SHP77 (cell line): Measurements from ENCODE around the gene C1QA.

Source experiments
- DNase-seq, 2 experiments: peaks; one replicate each; lab custom pipeline; 2025; lab: John Stamatoyannopoulos, UW

Gene C1QA

DNA sequence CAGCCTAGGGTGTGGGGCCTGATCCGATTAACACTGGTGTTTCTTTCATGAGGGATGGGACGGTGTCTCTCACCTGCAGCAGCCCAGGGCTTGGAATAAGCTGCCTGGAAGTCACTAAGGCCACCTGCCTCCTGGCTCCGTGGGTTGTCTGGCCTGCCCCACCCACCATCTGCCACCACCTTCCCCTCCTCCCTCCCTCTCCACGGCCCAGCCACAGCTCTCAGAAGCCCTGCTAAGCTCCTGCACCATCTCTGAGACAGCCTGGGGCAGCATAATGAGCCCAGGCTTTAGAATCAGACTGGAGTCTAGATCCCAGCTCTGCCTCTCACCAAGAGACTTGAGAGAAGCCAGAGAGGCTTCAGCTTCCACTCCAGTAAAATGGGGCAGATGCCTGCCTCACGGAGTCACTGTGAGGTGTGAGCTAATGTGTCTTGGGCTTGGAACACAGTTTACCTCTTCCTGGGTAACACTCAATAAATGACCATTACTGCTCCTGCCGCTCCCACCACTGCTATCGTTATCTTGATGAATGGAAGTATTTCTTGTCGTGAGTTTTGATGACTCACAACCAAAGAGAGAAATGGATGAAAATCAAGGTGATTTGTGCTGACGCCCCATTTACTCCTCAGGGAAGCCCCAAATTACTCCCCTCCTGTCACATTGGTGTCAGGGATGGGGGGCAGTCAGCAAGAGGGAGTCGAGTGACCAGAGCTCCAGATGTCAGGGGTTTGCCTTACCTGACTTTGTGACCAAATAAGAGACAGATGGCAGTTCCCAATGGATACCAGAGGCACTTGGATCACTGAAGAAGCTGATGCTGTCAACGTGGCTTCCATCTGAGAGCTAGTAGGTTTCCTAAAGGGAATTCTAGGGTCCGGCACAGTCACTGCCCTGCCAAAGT lies 23.5 kb upstream of the C1QA start:
- DNase-seq = peak; percentile 45 to 69

DNA sequence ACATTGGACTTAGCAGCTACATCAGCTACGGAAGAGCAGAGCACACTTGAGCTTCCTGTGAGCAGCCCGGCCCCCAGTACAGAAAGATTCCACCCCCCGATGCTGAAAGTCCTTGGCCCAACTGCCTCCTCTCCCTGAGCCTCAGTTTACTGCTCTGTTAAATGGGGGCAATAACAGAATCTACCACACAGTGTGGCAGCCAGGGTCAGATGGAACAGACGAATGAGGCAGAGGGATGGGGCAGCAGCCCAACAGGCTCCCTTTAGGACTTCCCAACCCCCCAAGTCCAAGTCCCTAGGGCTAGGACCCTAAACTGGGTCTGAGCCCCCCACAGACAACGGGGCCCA lies 22.9 kb upstream of the C1QA start:
- DNase-seq = no peak

DNA sequence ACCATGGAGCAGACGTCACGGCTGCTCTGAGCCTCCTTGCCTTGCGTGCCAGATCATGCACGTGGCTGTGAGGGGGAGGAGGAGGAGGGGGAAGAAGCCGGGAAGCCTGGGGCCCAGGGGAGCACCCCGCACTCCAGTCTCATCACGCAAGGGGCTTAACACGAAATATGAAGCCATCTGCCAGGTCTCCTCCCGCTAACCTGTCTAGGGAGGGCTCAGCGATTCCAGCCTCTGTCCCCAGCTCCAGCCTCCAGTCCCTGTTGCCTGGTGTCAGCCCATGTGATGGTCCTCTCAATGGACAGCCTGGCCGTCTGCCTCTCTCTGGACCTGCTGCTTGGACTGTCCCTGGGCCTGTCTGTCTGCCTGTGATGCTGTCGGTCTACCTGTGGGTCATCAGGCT lies 22.5 kb upstream of the C1QA start:
- peak; percentile 45 to 70 for DNase-seq

DNA sequence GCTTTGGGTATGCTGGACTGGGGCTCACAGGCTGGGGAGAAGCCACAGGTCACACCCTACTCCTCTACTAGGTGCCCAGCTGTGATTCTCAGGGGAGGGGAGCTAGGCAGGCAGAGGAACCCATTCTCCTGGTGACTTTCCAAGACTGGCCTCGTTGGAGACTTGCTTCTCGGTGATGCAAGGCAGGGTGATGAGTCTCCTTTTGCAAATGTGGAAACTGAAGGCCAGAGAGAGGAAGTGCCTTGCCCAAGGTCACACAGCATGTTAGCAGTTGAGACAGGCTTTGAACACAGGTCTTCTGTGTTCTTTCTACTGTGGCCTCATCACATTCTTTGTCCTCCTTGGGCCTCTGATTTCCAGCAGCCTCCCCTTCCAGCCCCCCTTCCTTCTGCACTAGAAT lies 20.5 kb upstream of the C1QA start:
- DNase-seq = no peak

DNA sequence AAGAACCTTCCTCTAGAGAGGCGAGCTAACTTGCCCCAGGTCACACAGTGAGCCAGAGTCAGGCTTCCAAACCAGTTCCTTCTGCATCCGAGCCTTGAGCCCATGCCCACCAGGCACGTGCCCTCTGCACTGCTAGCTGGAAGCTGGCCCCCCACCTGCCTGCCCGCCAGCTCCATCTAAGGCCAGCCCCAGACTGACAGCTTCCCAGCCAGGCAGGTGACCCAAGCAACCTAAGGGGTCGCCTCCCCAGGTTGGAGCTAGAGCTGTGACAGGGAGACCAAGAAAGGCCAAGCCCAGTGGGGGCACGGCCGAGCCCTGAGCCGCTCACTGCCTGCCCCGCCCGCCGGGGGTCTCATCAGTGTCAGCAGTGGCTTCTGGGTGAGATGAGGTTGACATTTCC lies 19.9 kb upstream of the C1QA start:
- no peak for DNase-seq

DNA sequence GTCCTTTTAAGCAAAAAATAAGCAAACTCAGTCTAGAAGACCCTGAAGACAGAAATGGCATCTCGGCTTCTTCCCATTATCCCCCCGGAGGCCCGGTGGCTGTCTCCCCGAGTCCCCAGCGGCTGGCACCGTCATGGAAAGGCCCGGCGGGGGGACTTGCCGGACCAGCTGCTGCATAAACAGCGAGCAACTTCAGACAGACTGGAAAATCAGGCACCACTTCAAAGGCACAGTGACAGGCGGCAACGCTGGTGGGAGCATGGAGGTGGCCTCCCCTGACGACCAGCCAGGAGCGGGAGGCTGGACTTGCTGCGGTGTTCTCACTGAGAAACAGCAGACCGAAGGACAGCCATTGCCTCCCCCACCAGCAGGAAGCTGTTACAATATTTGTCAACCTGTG lies 18.4 kb upstream of the C1QA start:
- DNase-seq = peak; percentile 55 to 73

DNA sequence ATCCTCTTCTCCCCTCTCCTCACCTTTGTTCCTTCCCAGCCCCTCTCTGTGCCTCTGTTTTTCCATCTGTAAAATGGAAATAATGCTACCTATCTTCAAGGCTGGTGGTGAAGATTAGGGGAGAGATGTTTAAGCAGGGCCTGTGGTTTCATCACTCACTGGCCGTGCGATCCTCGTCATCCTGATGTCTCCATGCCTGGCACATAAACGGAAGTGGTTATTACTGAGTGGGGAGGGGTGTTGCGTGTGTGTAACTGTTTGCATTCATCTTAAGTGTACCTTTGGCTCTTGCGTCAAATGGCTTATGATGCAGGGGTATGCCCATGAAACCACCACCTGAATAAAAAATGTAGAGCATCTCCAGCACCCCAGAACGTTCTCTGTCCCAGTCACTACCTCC lies 17.2 kb upstream of the C1QA start:
- DNase-seq = peak; percentile 71 to 80

DNA sequence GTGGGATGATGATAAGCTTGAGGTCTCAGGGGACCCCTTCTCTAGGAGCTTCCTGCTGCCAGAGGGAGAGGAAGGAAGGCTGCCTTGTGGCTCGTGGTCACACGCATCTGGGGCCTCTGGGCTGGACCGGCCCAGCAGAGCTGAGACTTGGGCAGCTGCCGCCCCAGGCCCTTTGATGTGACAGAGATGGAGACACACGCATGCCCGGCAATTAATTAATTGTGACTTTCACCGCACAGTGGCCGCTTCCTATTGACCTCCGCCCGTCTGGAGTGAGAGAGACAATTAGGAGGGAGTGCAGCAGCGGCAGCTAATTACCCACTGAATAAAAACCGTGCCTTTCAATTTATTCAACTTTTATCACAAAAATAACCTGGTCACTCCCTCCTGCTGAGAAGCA lies 16.6 kb upstream of the C1QA start:
- DNase-seq = no peak

DNA sequence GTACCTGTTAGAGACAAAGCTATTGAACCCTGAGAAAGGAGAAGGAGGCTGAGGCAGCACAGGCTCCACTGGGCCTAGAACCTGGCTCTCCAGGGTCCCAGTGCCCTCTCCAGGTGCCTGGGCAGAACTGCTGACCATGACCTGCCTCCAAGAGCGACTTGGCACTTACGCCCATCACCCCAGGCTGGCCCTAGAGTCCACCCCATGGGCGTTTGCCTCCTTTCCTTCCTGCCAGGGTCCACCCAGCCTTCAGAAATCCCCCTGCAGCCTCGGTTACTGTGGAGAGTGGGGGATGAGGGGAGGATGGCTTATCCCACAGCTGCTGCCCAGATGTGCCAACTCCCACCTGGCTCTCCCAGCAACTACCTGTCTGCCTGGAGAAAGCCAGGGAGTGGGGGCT lies 14.7 kb upstream of the C1QA start:
- no peak for DNase-seq

DNA sequence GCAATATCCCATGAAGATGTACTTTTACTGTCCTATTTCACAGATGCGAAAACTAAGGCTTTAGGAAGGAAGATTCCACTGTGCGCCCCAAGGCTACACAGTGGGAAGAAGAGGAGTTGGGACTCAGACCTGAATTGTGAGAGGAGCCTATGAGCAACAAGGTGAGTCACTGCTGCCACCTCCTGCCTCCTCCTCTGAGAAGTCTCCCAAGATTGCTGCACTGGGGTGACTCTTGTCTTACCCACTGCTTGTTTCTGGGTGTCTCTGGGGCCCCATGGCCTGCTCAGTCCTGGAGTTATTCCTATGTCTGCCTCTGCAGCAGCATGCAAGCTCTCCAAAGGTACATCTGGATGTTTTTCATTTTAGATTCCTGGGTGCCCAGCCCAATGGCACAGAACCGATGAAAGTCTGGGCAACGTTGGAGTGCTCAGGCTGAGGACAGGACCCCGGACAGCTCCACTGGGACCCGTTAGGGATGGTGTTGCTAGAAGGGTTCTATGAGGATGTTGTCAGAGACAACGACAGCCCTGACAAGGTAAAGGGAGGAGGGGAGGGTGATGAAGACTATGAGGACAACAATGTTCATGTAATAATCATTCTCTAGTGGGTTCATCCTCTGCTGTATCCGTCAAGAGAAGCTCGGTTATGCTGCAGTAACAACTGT lies 11.0 kb upstream of the C1QA start:
- DNase-seq = no peak

DNA sequence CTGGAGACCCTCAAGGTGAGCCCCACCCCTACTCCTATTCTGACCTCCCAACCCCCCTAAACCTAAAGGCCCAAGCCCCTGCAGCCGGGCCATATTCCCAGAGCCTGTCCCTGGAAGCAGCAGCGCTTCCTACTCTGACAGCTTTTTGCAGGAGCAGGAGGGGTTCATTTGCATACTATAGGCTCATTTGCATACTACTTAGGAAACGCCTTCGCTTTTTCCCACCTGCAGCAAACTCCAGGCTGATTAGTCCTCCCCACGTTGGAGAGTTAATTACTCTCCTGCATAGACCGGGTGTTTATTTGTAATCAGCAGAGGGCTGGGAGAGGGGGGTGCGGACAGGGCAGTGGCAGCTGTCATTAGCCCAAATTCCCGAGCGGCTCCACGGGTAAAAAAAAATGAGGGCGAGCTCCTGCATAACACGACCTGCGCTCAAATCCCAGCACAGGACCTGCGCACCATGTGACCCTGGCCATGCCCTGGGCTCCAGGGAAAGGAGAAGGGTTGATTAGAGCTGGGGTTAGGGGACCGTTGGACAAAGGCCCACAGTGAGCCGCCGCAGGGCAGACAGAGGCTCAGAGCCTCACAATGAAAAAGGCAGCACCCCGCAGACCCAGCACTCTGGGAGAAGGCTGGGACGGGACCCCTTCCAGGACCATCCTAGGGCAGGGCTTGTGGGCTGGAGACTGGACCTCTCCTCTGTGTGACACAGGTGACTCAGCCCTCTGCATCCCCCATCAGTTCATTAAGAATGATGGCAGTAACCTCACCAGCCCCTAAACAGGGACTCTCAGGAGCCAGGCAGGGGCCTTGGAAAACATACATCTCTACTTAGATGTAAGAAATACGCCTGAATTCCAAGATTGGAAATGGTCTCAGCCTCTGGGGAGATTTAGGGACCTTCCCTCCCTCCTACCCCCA lies 9.9 kb upstream of the C1QA start:
- no peak for DNase-seq

DNA sequence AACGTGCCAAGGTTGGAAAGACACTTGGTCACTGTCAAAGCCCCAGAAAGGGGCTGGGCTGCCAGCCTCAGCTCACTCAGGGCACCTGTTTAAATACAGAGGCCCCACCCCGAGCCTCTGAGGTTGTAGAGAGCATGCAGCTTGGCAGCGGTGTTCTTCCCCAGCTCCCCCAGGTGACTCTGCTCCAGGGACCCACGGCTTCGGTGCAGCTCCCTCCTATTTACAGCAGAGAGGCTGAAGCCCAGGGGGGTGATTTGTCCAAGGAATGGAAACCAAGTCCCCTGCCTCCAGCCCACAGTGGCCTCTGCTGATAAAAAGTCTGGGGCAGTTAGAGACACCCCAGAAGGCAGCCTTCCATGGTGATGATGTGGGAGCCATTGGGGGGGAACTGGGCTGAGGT lies 9.1 kb upstream of the C1QA start:
- peak; percentile 81 to 88 for DNase-seq

DNA sequence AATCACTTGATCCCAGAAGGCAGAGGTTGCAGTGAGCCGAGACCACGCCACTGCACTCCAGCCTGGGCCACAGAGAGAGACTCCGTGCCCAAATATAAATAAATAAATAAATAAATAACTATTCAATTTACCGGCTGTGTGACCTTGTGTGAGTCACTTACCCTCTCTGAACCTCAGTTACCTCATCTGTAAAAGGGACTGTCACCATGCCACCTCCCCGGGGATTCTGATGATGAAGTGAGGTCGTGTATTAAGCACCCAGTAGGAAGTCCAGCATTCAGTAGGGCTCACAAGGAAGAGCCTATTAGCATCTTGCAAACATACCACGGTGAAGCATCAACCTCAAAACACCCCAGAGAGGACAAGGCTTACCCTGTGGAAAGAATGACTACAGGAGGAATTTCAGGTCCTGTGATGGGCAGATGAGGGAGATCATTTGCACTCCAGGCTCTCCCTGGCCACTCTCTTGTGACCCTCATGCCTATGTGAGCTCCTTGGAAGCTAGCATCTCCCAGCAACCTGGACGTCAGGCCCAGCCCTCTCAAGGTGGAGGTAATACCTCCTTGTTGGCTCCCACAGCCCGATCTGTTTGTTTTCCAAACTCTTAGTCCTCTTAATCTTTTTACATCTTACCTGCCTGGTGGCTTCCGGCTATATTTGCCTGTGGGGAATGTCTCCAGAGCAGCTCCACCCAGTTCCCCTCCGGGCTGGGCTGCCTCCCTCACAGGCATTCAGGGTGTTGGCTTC lies 7.6 kb upstream of the C1QA start:
- DNase-seq = no peak

DNA sequence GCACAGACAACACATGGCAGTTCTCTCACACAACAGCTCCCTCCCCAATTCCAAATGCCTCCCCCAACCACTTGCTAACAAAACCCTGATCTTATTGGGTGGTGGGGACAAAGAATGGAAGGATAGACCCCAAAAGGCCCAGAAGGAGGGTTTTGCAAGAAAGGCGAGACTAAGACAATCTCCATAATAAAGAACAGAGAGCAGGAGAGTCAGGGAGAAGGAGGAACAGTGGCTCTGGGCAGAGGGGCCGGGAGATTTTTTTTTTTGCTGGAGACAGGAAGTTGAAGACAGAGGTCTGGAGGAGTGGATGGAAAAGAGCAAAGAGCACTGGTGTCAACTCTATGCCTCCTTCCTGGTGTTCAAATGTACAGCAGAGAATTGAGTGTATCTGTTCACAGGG lies 6.5 kb upstream of the C1QA start:
- no peak for DNase-seq

DNA sequence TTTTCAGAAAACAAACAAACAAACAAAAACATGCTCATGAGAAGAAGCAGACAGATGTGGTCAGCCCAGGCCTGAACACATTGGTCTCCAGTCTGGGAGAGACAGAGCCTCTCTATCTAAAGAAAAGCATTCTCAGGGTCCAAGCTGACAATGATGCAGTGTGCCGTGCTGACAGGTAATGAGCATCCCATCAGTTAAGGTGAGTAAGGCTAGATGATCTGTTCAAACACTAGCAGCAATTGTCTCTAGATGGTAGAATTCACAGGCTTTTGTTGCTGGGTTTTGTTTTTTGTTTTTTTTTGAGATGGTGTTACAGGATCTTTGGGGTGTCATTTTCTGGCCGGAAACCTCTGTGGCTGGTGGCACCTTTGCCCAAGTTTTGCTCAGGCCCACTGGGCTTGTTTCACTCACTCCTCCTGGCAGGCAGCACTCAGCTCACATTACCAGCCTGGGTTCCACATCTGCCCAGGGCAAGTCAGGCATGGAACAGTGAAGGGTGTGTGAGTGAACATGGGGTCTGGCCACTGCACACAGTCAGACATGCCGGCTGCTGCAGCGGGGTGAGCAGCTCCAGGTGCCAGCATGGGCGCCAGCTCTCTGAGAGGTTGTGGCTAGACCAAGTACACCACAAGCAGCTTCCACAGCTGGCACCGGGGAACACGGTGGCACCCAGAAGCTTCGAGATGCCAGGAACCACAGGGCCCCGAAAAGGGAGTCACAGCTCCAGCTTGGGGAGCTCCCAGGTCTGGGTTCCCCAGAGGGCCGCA lies 2.5 kb upstream of the C1QA start:
- no peak for DNase-seq

DNA sequence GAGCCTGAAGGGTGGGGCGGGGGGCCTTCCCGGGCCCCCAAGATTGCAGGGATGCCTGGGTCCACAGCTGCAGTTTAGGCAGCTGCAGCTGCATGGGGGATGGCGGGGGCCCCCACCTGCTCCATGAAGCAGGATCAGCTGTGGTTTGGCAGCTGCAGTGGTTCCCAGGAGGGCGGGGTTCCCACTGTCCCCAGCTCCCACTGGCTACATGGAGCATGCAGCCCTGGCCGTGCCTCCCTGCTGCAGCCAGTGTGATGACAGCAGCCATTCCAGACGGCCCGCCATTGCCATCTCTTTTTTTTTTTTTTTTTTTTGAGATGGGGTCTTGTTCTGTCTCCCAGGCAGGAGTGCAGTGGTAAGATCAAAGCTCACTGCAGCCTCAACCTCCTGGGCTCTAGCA lies 992 bp upstream of the C1QA start:
- DNase-seq = peak; percentile 20 to 30

DNA sequence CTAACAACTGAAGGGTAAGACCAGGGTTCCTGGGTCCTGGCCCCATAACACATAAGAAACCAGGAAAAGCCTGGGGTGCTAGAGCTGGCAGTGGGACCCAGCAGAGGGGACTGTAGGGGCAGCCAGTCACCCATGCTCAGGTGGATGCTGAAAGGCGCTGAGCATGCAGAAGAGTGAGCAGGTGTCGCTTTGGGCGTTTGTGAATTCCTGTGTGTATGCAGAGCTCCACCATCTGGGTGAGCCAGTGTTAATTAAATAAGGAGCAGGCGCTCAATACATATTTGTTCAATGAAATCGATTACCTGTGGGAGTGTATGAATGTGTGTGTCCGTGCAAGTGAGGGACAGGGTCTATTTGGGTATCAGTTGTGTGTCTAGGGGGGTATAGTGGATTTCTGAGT lies 499 bp downstream of the C1QA start:
- DNase-seq = peak; percentile 26 to 70

DNA sequence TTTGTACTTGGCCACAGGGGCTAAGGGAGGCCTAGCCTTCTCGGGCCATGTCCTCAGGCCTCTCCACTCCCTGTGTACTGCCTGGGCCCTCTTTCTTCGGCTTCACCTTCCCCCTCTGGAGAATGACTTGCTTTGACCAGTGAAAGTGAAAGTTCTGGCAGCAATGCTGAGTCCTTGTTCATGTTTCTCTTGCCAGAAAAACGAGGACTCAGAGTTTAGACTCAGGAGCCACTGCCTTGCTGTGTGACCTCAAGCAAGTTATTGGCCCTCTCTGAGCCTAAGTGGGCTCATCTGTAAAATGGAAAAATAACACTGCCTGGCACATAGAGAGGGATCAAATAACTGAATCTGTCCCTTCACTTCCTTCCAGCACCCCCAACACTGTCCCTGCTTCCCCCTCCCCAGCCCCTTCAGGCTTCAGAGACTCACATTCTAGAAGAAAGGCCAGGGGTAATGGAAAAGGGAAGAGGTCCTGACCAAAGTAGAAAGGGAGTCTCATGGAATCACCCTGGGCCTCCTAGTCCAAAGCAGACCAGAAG lies 1.5 kb downstream of the C1QA start:
- no peak for DNase-seq

DNA sequence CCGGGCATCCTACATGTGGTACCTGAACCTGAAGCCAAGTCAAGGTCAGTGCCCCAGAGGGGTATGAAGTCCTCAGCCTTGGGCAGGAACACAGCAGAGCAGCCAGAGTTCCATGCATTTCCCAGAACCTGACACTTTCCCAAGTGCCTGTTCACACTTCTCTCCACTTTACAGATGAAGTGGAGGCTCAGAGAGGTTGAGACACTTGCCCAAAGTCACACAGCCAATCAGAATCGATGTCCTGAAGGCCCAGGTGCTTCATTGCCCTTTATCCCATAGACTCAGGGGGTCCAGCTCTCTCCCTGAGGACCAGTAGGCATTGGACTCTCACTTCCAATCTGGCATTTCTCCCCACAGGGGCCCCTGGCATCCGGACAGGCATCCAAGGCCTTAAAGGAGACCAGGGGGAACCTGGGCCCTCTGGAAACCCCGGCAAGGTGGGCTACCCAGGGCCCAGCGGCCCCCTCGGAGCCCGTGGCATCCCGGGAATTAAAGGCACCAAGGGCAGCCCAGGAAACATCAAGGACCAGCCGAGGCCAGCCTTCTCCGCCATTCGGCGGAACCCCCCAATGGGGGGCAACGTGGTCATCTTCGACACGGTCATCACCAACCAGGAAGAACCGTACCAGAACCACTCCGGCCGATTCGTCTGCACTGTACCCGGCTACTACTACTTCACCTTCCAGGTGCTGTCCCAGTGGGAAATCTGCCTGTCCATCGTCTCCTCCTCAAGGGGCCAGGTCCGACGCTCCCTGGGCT lies 2.2 kb downstream of the C1QA start:
- no peak for DNase-seq

DNA sequence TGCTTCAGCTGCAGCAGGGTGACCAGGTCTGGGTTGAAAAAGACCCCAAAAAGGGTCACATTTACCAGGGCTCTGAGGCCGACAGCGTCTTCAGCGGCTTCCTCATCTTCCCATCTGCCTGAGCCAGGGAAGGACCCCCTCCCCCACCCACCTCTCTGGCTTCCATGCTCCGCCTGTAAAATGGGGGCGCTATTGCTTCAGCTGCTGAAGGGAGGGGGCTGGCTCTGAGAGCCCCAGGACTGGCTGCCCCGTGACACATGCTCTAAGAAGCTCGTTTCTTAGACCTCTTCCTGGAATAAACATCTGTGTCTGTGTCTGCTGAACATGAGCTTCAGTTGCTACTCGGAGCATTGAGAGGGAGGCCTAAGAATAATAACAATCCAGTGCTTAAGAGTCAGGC lies 2.9 kb downstream of the C1QA start:
- no peak for DNase-seq
